ENCODE data around the gene B3GNT4.

DNA sequence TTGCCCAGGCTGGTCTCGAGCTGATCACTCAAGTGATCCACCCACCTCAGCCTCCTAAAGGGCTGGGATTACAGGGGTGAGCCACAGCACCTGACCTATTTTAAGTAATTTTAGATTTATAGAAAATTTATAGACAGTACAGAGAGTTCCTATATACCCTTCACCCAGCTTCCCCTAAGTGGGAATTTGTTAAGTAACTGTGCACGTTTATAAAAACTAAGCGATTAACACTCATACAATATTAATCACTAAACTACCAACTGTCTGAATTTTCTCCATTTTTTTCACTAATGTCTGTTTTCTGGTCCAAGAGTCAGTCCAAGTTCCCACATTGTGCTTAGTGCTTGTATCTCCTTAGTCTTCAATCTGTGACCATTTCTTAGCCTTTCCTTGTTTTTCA lies 35.0 kb upstream of the B3GNT4 start:
- TF ChIP-seq CTCF (IDR thresholded peaks at IDR 0.05), result no peak
- TF ChIP-seq POLR2A (IDR thresholded peaks at IDR 0.05), result no peak

All from breast epithelium (tissue), 3 donors.